SH-SY5Y (cell line): ENCODE results near the gene DNAAF8.

ENCODE experiments used
- GATA2 ChIP-seq: IDR thresholded peaks from 2 replicates; pipeline ENCODE4 v1.6.1; 2011; ENCODE audit warnings: mild to moderate bottlenecking, low read depth, low read length
- GATA3 ChIP-seq: IDR thresholded peaks from 2 replicates; pipeline ENCODE4 v1.6.1; 2011; ENCODE audit warnings: low read depth, mild to moderate bottlenecking, low read length, moderate library complexity

DNAAF8 gene

GRCh38 chr16:4747906-4748681, 13.8 kb downstream of the DNAAF8 start:
- no peak for TF ChIP-seq GATA3
- no peak for TF ChIP-seq GATA2

GRCh38 chr16:4748682-4749411, 14.5 kb downstream of the DNAAF8 start:
- TF ChIP-seq GATA3 (no peak), GATA2 (no peak)

GRCh38 chr16:4749700-4750257, 15.4 kb downstream of the DNAAF8 start:
- TF ChIP-seq GATA2 (no peak), GATA3 (no peak)

DNA sequence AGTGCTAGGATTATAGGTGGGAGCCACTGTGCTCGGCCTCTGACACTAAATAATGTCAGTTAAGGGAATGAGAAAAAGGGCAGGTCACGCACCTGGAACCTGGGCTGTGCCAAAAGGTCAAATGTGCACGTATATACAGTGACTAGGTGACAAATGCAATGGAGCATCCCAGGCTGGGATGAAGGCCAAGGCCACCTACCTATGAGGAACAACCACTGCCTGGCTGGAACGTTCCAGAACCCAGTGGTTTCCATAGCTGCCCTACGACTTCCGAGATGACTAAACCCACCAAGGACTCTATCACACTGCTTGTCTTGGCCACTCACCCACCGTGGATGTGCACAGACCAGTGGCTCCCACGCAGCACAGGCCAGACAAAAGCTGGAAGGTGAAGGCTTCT, 16.6 kb downstream of the DNAAF8 start:
- no peak for TF ChIP-seq GATA3
- TF ChIP-seq GATA2, result no peak

GRCh38 chr16:4752351-4753100, 18.2 kb downstream of the DNAAF8 start:
- no peak for TF ChIP-seq GATA2
- no peak for TF ChIP-seq GATA3

DNA sequence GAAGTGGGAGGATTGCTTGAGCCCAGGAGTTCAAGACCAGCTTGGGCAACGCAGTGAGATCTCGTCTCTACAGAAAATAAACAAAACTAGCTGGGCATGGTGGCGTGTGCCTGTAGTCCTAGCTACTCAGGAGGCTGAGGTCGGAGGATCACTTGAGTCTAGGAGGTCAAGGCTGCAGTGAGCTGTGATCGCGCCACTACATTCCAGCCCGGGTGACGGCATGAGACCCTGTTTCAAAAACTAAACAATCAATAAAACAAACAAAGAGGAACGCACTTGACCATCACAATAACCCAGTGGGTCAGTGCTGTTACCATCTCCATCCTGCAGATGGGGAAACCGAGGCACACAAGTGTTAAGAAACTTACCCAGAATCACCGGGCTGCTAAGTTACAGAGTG, 18.9 kb downstream of the DNAAF8 start:
- TF ChIP-seq GATA2 (no peak), GATA3 (no peak)

GRCh38 chr16:4754865-4755264, 20.5 kb downstream of the DNAAF8 start:
- TF ChIP-seq GATA2 (no peak), GATA3 (no peak)

DNA sequence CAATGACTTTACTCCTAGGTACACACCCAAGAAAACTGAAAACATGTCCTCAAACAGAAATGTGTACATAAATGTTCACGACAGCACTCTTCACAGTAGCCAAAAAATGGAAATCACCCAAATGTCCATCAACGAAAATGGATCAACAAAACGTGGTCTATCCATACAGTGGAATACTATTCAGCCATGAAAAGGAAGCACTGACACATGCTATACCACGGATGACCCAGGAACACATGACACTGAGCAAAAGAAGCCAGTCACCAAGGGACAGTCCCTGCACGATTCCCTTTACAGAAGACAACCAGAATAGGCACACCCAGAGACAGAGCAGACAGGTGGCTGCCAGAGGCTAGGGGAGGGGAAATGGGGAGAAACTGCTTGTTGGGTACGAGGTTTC, 21.4 kb downstream of the DNAAF8 start:
- no peak for TF ChIP-seq GATA3
- TF ChIP-seq GATA2, result no peak

GRCh38 chr16:4760221-4760910, 26.0 kb downstream of the DNAAF8 start:
- TF ChIP-seq GATA3, result no peak
- no peak for TF ChIP-seq GATA2

DNA sequence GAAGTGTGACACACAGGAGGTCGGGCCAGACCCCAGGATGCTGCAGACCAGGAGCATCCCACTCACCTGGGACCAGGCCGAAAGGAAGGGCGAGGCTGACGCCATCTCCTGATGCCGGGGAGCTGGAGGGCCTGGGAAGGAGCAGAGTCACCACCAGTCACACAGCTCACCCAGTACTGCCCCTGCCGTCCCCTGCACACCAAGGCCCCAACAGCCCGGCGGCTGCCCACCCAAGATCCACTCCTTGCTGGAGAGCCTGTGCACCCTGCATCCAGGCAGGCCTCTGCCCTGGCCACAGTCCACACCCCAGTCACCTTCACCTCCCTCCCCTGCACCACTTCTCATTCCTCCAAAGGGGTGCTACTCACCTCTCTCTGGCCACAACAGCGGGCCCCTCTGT, 27.9 kb downstream of the DNAAF8 start:
- no peak for TF ChIP-seq GATA3
- no peak for TF ChIP-seq GATA2

DNA sequence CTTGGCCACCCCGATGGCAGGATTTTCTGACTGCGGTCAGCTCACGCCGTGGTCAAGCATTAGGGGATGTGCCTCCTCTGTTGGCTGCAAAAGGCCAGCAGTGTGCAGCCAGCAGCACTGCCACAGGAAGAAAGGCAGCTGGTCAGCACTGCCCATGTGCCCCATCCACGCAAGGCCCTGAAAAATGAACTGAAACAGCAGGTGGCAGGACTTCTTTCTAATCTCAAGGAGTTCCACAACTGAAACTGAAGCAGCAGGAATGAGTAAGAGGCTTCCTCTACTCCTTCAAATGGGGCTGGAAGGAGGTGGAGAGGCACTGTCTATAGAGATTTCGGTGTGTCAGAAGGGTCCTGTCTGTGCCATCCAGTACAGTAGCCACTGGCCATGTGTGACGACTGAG, 29.5 kb downstream of the DNAAF8 start:
- TF ChIP-seq GATA3, result no peak
- TF ChIP-seq GATA2, result no peak

GRCh38 chr16:4765511-4766474, 31.5 kb downstream of the DNAAF8 start:
- TF ChIP-seq GATA2 (no peak), GATA3 (no peak)

GRCh38 chr16:4766875-4767628, 32.7 kb downstream of the DNAAF8 start, which contains the start of gene ZNF500:
ZNF500 (minus strand) TSS chr16:4767162; CDS start chr16:4765978, 1,184 bp downstream.
- TF ChIP-seq GATA3, result no peak
- no peak for TF ChIP-seq GATA2
